ENCODE measurements around the gene AUH. TPM values are rescaled to one million over a fixed set of nuclear protein-coding genes. Genes with fewer than 3 reads are reported as not detected.
"Not testable (repeated sequence)": the region's sequence is repeated elsewhere in the genome, so short reads cannot be mapped to it uniquely, and the experiment has no call there.

Gene AUH
- total and polyA plus RNA-seq, 10 of the 15 experiments (the other 5 are each of a cell fraction or from before 2014, with no cell fraction given), result 1.7 to 7.3 (median 4.6) TPM

DNA sequence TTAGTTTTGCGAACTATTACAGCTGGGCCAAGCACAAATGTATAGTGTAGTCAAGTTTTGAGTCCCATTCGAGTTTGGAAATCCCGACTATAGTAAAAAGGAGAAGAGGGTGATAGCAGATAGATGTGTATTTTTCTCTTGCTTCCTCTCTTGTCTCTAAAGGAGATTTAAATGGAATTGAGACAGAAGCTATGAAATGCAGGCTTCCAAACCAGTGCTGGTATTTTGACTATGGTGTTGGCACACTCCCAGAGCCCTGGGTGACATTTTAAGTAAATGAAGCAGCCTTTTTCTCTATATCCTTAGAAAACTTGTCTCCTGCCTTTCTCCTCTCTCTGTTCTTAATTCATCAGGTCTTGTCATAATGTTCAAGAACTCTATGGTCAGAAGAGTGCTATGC lies 17.7 kb upstream of the AUH start (continued):
- TF ChIP-seq, protein P1, sequence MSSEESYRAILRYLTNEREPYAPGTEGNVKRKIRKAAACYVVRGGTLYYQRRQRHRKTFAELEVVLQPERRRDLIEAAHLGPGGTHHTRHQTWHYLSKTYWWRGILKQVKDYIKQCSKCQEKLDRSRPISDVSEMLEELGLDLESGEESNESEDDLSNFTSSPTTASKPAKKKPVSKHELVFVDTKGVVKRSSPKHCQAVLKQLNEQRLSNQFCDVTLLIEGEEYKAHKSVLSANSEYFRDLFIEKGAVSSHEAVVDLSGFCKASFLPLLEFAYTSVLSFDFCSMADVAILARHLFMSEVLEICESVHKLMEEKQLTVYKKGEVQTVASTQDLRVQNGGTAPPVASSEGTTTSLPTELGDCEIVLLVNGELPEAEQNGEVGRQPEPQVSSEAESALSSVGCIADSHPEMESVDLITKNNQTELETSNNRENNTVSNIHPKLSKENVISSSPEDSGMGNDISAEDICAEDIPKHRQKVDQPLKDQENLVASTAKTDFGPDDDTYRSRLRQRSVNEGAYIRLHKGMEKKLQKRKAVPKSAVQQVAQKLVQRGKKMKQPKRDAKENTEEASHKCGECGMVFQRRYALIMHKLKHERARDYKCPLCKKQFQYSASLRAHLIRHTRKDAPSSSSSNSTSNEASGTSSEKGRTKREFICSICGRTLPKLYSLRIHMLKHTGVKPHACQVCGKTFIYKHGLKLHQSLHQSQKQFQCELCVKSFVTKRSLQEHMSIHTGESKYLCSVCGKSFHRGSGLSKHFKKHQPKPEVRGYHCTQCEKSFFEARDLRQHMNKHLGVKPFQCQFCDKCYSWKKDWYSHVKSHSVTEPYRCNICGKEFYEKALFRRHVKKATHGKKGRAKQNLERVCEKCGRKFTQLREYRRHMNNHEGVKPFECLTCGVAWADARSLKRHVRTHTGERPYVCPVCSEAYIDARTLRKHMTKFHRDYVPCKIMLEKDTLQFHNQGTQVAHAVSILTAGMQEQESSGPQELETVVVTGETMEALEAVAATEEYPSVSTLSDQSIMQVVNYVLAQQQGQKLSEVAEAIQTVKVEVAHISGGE (CRISPR knock-in tag; IDR thresholded peaks at IDR 0.05), result no peak

DNA sequence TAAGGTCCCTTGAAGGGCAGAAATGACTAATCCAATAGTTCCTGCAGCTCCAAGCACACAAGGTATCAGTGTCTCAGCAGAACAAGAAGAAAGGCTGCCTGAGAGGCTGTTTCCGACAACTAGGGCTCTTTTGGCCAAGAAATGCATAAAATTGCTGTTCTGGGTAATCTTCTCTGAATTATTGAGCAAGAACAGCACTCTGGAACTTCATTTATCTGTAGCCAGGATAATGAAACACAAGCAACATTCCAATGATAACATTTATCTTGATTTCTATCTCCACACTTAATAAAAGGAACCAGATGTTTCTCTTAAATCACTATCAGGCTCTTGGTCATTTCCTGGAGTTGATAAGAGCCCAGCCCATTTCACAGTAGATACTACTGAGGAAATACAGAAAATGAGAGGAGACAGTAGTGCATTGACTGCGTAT lies 17.0 kb upstream of the AUH start:
- ChIA-PET CTCF (no interaction called here), POLR2A (no interaction called here), SMC1A (ENCODE audit: uncharacterized antibody, unreplicated experiment) (no interaction called here), RAD21 (ENCODE audit: unreplicated experiment) (no interaction called here)
- H3K9ac ChIP-seq (ENCODE audit: control insufficient read depth, insufficient read depth, low read length), result no peak overlapping the region
- no peaks in the 10 kb centered on the region for H4K20me1 ChIP-seq (ENCODE audit: control insufficient read depth, insufficient read depth)
- H3K4me1 ChIP-seq (ENCODE audit: control insufficient read depth, insufficient read depth, low read length), result no peaks in the 10 kb centered on the region
- no peak overlapping the region for H3K27ac ChIP-seq (ENCODE audit: control insufficient read depth, insufficient read depth)
- no peaks in the 10 kb centered on the region for H3K79me2 ChIP-seq (ENCODE audit: control insufficient read depth, insufficient read depth, low read length)
- no peaks in the 10 kb centered on the region; a peak in 1 of 4 replicates for H3K27me3 ChIP-seq (replicated peaks in 1 of 2; ENCODE audit: control insufficient read depth in 2 of 2, insufficient read depth in 2 of 2, low read length in 1 of 2)
- DNase-seq (ENCODE audit: low read depth, low spot score) (no peak), ATAC-seq (no peak), FAIRE-seq (no peak)
- BruUV-seq (replicated peaks), result no TSS peak
- intact Hi-C loops (cut with micrococcal nuclease; ENCODE audit: unreplicated experiment), result no loop called here
- no peaks in the 10 kb centered on the region for H3K36me3 ChIP-seq (ENCODE audit: control insufficient read depth in 2 of 2, insufficient read depth in 2 of 2, low read length in 1 of 2)
- WGBS (ENCODE audit: insufficient coverage, insufficient replicate concordance, low lambda C conversion rate, missing lambda C conversion rate), result 21% methylated on average over 2 of the region's 2 CpGs
- no peaks in the 10 kb centered on the region; the same call in 2 of the 3 replicates for H3K9me3 ChIP-seq (replicated peaks; ENCODE audit: control insufficient read depth, insufficient read depth, low read length)
- no peak overlapping the region for H3K4me3 ChIP-seq
- TF ChIP-seq, protein P2, sequence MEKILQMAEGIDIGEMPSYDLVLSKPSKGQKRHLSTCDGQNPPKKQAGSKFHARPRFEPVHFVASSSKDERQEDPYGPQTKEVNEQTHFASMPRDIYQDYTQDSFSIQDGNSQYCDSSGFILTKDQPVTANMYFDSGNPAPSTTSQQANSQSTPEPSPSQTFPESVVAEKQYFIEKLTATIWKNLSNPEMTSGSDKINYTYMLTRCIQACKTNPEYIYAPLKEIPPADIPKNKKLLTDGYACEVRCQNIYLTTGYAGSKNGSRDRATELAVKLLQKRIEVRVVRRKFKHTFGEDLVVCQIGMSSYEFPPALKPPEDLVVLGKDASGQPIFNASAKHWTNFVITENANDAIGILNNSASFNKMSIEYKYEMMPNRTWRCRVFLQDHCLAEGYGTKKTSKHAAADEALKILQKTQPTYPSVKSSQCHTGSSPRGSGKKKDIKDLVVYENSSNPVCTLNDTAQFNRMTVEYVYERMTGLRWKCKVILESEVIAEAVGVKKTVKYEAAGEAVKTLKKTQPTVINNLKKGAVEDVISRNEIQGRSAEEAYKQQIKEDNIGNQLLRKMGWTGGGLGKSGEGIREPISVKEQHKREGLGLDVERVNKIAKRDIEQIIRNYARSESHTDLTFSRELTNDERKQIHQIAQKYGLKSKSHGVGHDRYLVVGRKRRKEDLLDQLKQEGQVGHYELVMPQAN (conservative IDR thresholded peaks at IDR 0.05), result no peak
- no peak for TF ChIP-seq SMARCA5 (IDR thresholded peaks at IDR 0.05)
- H2AFZ ChIP-seq (ENCODE audit: control insufficient read depth, low read depth, low read length), result no peak overlapping the region
- H3K4me2 ChIP-seq (ENCODE audit: control insufficient read depth, insufficient read depth), result no peak overlapping the region
- in situ Hi-C loops (cut with MboI), result no loop called here

DNA sequence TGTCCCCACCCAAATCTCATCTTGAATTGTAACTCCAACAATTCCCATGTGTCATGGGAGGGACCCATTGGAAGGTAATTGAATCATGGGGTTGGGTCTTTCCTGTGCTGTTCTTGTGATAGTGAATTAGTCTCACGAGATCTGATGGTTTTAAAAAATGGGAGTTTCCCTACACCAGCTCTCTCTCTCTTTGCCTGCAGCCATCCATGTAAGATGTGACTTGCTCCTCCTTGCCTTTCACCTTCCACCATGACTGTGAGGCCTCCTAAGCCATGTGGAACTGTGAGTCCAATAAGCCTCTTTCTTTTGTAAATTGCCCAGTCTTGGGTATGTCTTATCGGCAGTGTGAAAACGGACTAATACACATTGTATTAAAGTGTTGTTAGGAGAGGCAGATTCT lies 16.3 kb upstream of the AUH start:
- H3K36me3 ChIP-seq (ENCODE audit: control insufficient read depth in 2 of 2, insufficient read depth in 2 of 2, low read length in 1 of 2); H2AFZ ChIP-seq (ENCODE audit: control insufficient read depth, low read depth, low read length); H3K9me3 ChIP-seq (replicated peaks; ENCODE audit: control insufficient read depth, insufficient read depth, low read length); H3K4me3 ChIP-seq; ATAC-seq; H3K27ac ChIP-seq (ENCODE audit: control insufficient read depth, insufficient read depth); DNase-seq (ENCODE audit: low read depth, low spot score); H3K4me1 ChIP-seq (ENCODE audit: control insufficient read depth, insufficient read depth, low read length); intact Hi-C loops (cut with micrococcal nuclease; ENCODE audit: unreplicated experiment); BruUV-seq (replicated peaks); CTCF ChIA-PET; FAIRE-seq; H3K27me3 ChIP-seq (replicated peaks in 1 of 2; ENCODE audit: control insufficient read depth in 2 of 2, insufficient read depth in 2 of 2, low read length in 1 of 2); in situ Hi-C loops (cut with MboI); H4K20me1 ChIP-seq (ENCODE audit: control insufficient read depth, insufficient read depth); H3K4me2 ChIP-seq (ENCODE audit: control insufficient read depth, insufficient read depth); H3K9ac ChIP-seq (ENCODE audit: control insufficient read depth, insufficient read depth, low read length); RAD21 ChIA-PET (ENCODE audit: unreplicated experiment); H3K79me2 ChIP-seq (ENCODE audit: control insufficient read depth, insufficient read depth, low read length): not testable (repeated sequence)
- WGBS (ENCODE audit: insufficient coverage, insufficient replicate concordance, low lambda C conversion rate, missing lambda C conversion rate), result 81% methylated on average over 3 of the region's 3 CpGs
- ChIA-PET POLR2A (interaction anchor here (0.5 kb wide), 1 partner anchor 12 kb away, joined by 9 read pairs; no protein-coding TSS in a partner anchor), SMC1A (ENCODE audit: uncharacterized antibody, unreplicated experiment) (interaction anchor here (0.9 kb wide), 1 partner anchor 48 kb away, joined by 3 read pairs; no protein-coding TSS in a partner anchor)
